ENCODE measurements around the gene ST6GALNAC5. TPM values are rescaled to one million over a fixed set of nuclear protein-coding genes. Genes with fewer than 3 reads are reported as not detected.

The ST6GALNAC5 gene
- total RNA-seq, 1 donor from 2014 or later, result not detected

GRCh38 chr1:77031106-77031662, 163.9 kb downstream of the ST6GALNAC5 start:
- Mint-ChIP-seq H3K27ac (no peak overlapping the region), H3K9me3 (no peaks in the 10 kb centered on the region), H3K36me3 (ENCODE audit: low read depth) (no peaks in the 10 kb centered on the region), H3K4me1 (ENCODE audit: low read depth) (no peaks in the 10 kb centered on the region), H3K27me3 (ENCODE audit: insufficient read depth) (peaks cover 2% of the 10 kb centered on the region), H3K4me3 (no peak overlapping the region)
- intact Hi-C loops (cut with micrococcal nuclease), result no loop called here
- DNase-seq (ENCODE audit: low spot score), result no peak

GRCh38 chr1:77036560-77036959, 169.3 kb downstream of the ST6GALNAC5 start:
- Mint-ChIP-seq H3K27me3 (ENCODE audit: insufficient read depth) (peaks cover 2% of the 10 kb centered on the region), H3K36me3 (ENCODE audit: low read depth) (no peaks in the 10 kb centered on the region), H3K27ac (no peak overlapping the region), H3K4me1 (ENCODE audit: low read depth) (no peaks in the 10 kb centered on the region), H3K9me3 (peaks cover 7% of the 10 kb centered on the region), H3K4me3 (no peak overlapping the region)
- no peak for DNase-seq (ENCODE audit: low spot score)
- intact Hi-C loops (cut with micrococcal nuclease), result no loop called here

GRCh38 chr1:77037038-77037437, 169.8 kb downstream of the ST6GALNAC5 start:
- H3K27me3 Mint-ChIP-seq (ENCODE audit: insufficient read depth), result peaks cover 2% of the 10 kb centered on the region
- H3K4me3 Mint-ChIP-seq, result no peak overlapping the region
- peaks cover 7% of the 10 kb centered on the region for H3K9me3 Mint-ChIP-seq
- H3K4me1 Mint-ChIP-seq (ENCODE audit: low read depth), result no peaks in the 10 kb centered on the region
- no peaks in the 10 kb centered on the region for H3K36me3 Mint-ChIP-seq (ENCODE audit: low read depth)
- H3K27ac Mint-ChIP-seq, result no peak overlapping the region
- DNase-seq (ENCODE audit: low spot score), result no peak
- intact Hi-C loops (cut with micrococcal nuclease), result no loop called here

GRCh38 chr1:77038000-77038399, 170.7 kb downstream of the ST6GALNAC5 start:
- H3K36me3 Mint-ChIP-seq (ENCODE audit: low read depth), result no peaks in the 10 kb centered on the region

GRCh38 chr1:77039111-77039510, 171.8 kb downstream of the ST6GALNAC5 start:
- H3K4me1 Mint-ChIP-seq (ENCODE audit: low read depth), result no peaks in the 10 kb centered on the region
- H3K4me3 Mint-ChIP-seq, result no peak overlapping the region
- peaks cover 7% of the 10 kb centered on the region for H3K9me3 Mint-ChIP-seq
- no peak for DNase-seq (ENCODE audit: low spot score)
- peaks cover 2% of the 10 kb centered on the region for H3K27me3 Mint-ChIP-seq (ENCODE audit: insufficient read depth)
- intact Hi-C loops (cut with micrococcal nuclease), result no loop called here
- H3K36me3 Mint-ChIP-seq (ENCODE audit: low read depth), result no peaks in the 10 kb centered on the region
- no peak overlapping the region for H3K27ac Mint-ChIP-seq

More at GRCh38 chr1:77038000-77038399, 170.7 kb downstream of the ST6GALNAC5 start:
- DNase-seq (ENCODE audit: low spot score), result no peak
- intact Hi-C loops (cut with micrococcal nuclease), result no loop called here
- no peak overlapping the region for H3K4me3 Mint-ChIP-seq
- no peak overlapping the region for H3K27ac Mint-ChIP-seq
- peaks cover 7% of the 10 kb centered on the region for H3K9me3 Mint-ChIP-seq
- H3K4me1 Mint-ChIP-seq (ENCODE audit: low read depth), result no peaks in the 10 kb centered on the region
- H3K27me3 Mint-ChIP-seq (ENCODE audit: insufficient read depth), result peaks cover 2% of the 10 kb centered on the region

- no peaks in the 10 kb centered on the region for H3K4me1 Mint-ChIP-seq (ENCODE audit: low read depth)
- H3K4me3 Mint-ChIP-seq, result no peak overlapping the region
- no peak overlapping the region for H3K27ac Mint-ChIP-seq
- H3K27me3 Mint-ChIP-seq (ENCODE audit: insufficient read depth), result peaks cover 2% of the 10 kb centered on the region
- peaks cover 7% of the 10 kb centered on the region for H3K9me3 Mint-ChIP-seq
- DNase-seq (ENCODE audit: low spot score), result no peak
- no peaks in the 10 kb centered on the region for H3K36me3 Mint-ChIP-seq (ENCODE audit: low read depth)
- intact Hi-C loops (cut with micrococcal nuclease), result no loop called here
Observed at GRCh38 chr1:77039739-77040138, 172.5 kb downstream of the ST6GALNAC5 start.

- peaks cover 2% of the 10 kb centered on the region for H3K27me3 Mint-ChIP-seq (ENCODE audit: insufficient read depth)
- H3K36me3 Mint-ChIP-seq (ENCODE audit: low read depth), result no peaks in the 10 kb centered on the region
- intact Hi-C loops (cut with micrococcal nuclease), result no loop called here
- no peak overlapping the region for H3K27ac Mint-ChIP-seq
- peaks cover 7% of the 10 kb centered on the region for H3K9me3 Mint-ChIP-seq
- no peak for DNase-seq (ENCODE audit: low spot score)
- H3K4me3 Mint-ChIP-seq, result no peak overlapping the region
- no peaks in the 10 kb centered on the region for H3K4me1 Mint-ChIP-seq (ENCODE audit: low read depth)
Observed at GRCh38 chr1:77040826-77041225, 173.5 kb downstream of the ST6GALNAC5 start.

GRCh38 chr1:77044133-77044849, 177.0 kb downstream of the ST6GALNAC5 start:
- Mint-ChIP-seq H3K9me3 (no peaks in the 10 kb centered on the region), H3K4me3 (no peak overlapping the region), H3K27me3 (ENCODE audit: insufficient read depth) (peaks cover 4% of the 10 kb centered on the region), H3K36me3 (ENCODE audit: low read depth) (no peaks in the 10 kb centered on the region), H3K27ac (no peak overlapping the region), H3K4me1 (ENCODE audit: low read depth) (peaks cover 13% of the 10 kb centered on the region)
- DNase-seq (ENCODE audit: low spot score), result no peak
- intact Hi-C loops (cut with micrococcal nuclease), result no loop called here

GRCh38 chr1:77047575-77047974, 180.3 kb downstream of the ST6GALNAC5 start:
- Mint-ChIP-seq H3K36me3 (ENCODE audit: low read depth) (no peaks in the 10 kb centered on the region), H3K9me3 (no peaks in the 10 kb centered on the region), H3K27ac (no peak overlapping the region), H3K4me1 (ENCODE audit: low read depth) (peaks cover 13% of the 10 kb centered on the region), H3K27me3 (ENCODE audit: insufficient read depth) (peaks cover 6% of the 10 kb centered on the region), H3K4me3 (no peak overlapping the region)
- intact Hi-C loops (cut with micrococcal nuclease), result no loop called here
- DNase-seq (ENCODE audit: low spot score), result no peak

- H3K27me3 Mint-ChIP-seq (ENCODE audit: insufficient read depth), result peaks cover 6% of the 10 kb centered on the region
- H3K4me1 Mint-ChIP-seq (ENCODE audit: low read depth), result peaks cover 13% of the 10 kb centered on the region
- no peak overlapping the region for H3K4me3 Mint-ChIP-seq
- no peak for DNase-seq (ENCODE audit: low spot score)
- H3K36me3 Mint-ChIP-seq (ENCODE audit: low read depth), result no peaks in the 10 kb centered on the region
- intact Hi-C loops (cut with micrococcal nuclease), result no loop called here
- H3K9me3 Mint-ChIP-seq, result no peaks in the 10 kb centered on the region
- no peak overlapping the region for H3K27ac Mint-ChIP-seq
Observed at GRCh38 chr1:77047978-77048614, 180.8 kb downstream of the ST6GALNAC5 start.

GRCh38 chr1:77048615-77049005, 181.3 kb downstream of the ST6GALNAC5 start:
- H3K27ac Mint-ChIP-seq, result no peak overlapping the region

GRCh38 chr1:77051425-77051824, 184.1 kb downstream of the ST6GALNAC5 start:
- Mint-ChIP-seq H3K36me3 (ENCODE audit: low read depth) (no peaks in the 10 kb centered on the region), H3K9me3 (no peaks in the 10 kb centered on the region), H3K27me3 (ENCODE audit: insufficient read depth) (peaks cover 4% of the 10 kb centered on the region), H3K4me1 (ENCODE audit: low read depth) (peaks cover 13% of the 10 kb centered on the region), H3K27ac (no peak overlapping the region), H3K4me3 (no peak overlapping the region)
- no peak for DNase-seq (ENCODE audit: low spot score)
- intact Hi-C loops (cut with micrococcal nuclease), result no loop called here

More at GRCh38 chr1:77048615-77049005, 181.3 kb downstream of the ST6GALNAC5 start:
- no peaks in the 10 kb centered on the region for H3K9me3 Mint-ChIP-seq
- DNase-seq (ENCODE audit: low spot score), result no peak
- peaks cover 6% of the 10 kb centered on the region for H3K27me3 Mint-ChIP-seq (ENCODE audit: insufficient read depth)
- H3K4me3 Mint-ChIP-seq, result no peak overlapping the region
- H3K4me1 Mint-ChIP-seq (ENCODE audit: low read depth), result peaks cover 13% of the 10 kb centered on the region
- H3K36me3 Mint-ChIP-seq (ENCODE audit: low read depth), result no peaks in the 10 kb centered on the region
- intact Hi-C loops (cut with micrococcal nuclease), result no loop called here

- Mint-ChIP-seq H3K36me3 (ENCODE audit: low read depth) (no peaks in the 10 kb centered on the region), H3K4me3 (no peak overlapping the region), H3K27me3 (ENCODE audit: insufficient read depth) (no peaks in the 10 kb centered on the region), H3K4me1 (ENCODE audit: low read depth) (no peaks in the 10 kb centered on the region), H3K27ac (no peak overlapping the region), H3K9me3 (no peaks in the 10 kb centered on the region)
- intact Hi-C loops (cut with micrococcal nuclease), result no loop called here
- no peak for DNase-seq (ENCODE audit: low spot score)
Observed at GRCh38 chr1:77056525-77056924, 189.2 kb downstream of the ST6GALNAC5 start.
